ENCODE results near the gene MYL7. TPM values are rescaled to one million over a fixed set of nuclear protein-coding genes. Genes with fewer than 3 reads are reported as not detected.

Gene MYL7
- total and polyA plus RNA-seq, 10 donors, result 0.22 to 1.6 TPM; not detected in 8

- DNase-seq, result no peak
- no peak for TF ChIP-seq CTCF (IDR thresholded peaks at IDR 0.05 in 8 of 11, conservative IDR thresholded peaks at IDR 0.05 in 3 of 11)
- TF ChIP-seq POLR2A (IDR thresholded peaks at IDR 0.05), result no peak
- no peak for TF ChIP-seq POLR2AphosphoS5 (IDR thresholded peaks at IDR 0.05)
- intact Hi-C loops (cut with DNase I; ENCODE audit: low total_unique reads), result no loop called here
- H3K9me3 ChIP-seq, result peaks cover 0 to 15% (median 9%) of the 10 kb centered on the region in 8 donors
- no peaks in the 10 kb centered on the region for H3K4me1 ChIP-seq
- H3K27me3 ChIP-seq (replicated peaks in 1 of 7), result peaks cover 0 to 4% (median 0%) of the 10 kb centered on the region in 7 donors
- H3K4me3 ChIP-seq, result no peak overlapping the region
- WGBS, 5 donors, result 86 to 98% (median 93%) methylated on average over 2 of the region's 2 CpGs
- no peaks in the 10 kb centered on the region for H3K36me3 ChIP-seq
- H3K27ac ChIP-seq, result no peak overlapping the region
Measured at GRCh38 chr7:44184873-44185446, 43.8 kb upstream of the MYL7 start.

DNA sequence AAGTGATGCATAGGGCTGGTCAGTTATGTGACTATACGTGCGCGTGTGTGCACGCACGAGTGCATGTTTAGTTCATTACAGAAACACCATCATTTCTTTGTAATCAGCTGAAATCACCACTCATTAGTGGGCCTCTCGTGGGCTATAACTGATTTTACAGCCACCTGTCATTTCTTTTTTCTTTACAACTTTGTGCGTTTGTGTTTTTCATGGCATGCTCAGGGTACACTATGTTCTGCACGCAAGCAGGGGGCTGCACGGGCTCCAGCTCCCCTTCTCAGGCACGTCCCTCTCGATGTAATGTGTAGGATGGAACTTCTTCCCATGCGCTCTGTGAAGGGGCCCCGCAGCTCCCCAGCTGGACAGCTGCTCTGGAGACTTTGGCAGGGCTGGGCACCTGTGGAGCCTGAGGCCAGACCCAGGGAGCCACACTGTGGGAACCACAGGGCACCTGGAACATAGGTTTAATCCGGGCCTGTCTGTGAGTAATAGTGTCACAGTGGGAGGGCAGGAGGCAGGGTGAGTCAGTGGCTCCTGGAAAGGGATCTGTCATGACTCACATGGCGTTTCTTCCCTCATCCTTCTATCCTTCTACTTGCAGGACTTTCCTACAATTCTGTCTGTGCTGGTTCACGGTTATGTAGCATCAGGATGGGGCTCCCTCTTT is 43.2 kb upstream of the MYL7 start:
- 77 to 88% (median 83%) methylated on average over 16 of the region's 16 CpGs for WGBS, 5 donors
- no peaks in the 10 kb centered on the region for H3K4me1 ChIP-seq
- peaks cover 0 to 15% (median 9%) of the 10 kb centered on the region in 8 donors for H3K9me3 ChIP-seq
- intact Hi-C loops (cut with DNase I; ENCODE audit: low total_unique reads), result no loop called here
- H3K4me3 ChIP-seq, result no peak overlapping the region
- no peak for TF ChIP-seq POLR2A (IDR thresholded peaks at IDR 0.05)
- TF ChIP-seq CTCF (IDR thresholded peaks at IDR 0.05 in 8 of 11, conservative IDR thresholded peaks at IDR 0.05 in 3 of 11), result no peak
- no peak for TF ChIP-seq POLR2AphosphoS5 (IDR thresholded peaks at IDR 0.05)
- DNase-seq, result no peak
- H3K36me3 ChIP-seq, result no peaks in the 10 kb centered on the region
- no peak overlapping the region for H3K27ac ChIP-seq
- peaks cover 0 to 2% (median 0%) of the 10 kb centered on the region in 7 donors for H3K27me3 ChIP-seq (replicated peaks in 1 of 7)

- no peak overlapping the region for H3K4me3 ChIP-seq
- H3K27me3 ChIP-seq (replicated peaks in 1 of 7), result no peaks in the 10 kb centered on the region
- no peak overlapping the region for H3K27ac ChIP-seq
- H3K4me1 ChIP-seq, result no peaks in the 10 kb centered on the region
- no peaks in the 10 kb centered on the region for H3K36me3 ChIP-seq
- H3K9me3 ChIP-seq, result peaks cover 0 to 15% (median 9%) of the 10 kb centered on the region in 8 donors
- no peak for TF ChIP-seq POLR2A (IDR thresholded peaks at IDR 0.05)
- no peak for TF ChIP-seq POLR2AphosphoS5 (IDR thresholded peaks at IDR 0.05)
- no peak for TF ChIP-seq CTCF (IDR thresholded peaks at IDR 0.05 in 8 of 11, conservative IDR thresholded peaks at IDR 0.05 in 3 of 11)
- intact Hi-C loops (cut with DNase I; ENCODE audit: low total_unique reads), result no loop called here
- DNase-seq, result no peak
- WGBS, 5 donors, result 46 to 79% (median 61%) methylated on average over 2 of the region's 2 CpGs
Measured at GRCh38 chr7:44183386-44183785, 42.3 kb upstream of the MYL7 start.

DNA sequence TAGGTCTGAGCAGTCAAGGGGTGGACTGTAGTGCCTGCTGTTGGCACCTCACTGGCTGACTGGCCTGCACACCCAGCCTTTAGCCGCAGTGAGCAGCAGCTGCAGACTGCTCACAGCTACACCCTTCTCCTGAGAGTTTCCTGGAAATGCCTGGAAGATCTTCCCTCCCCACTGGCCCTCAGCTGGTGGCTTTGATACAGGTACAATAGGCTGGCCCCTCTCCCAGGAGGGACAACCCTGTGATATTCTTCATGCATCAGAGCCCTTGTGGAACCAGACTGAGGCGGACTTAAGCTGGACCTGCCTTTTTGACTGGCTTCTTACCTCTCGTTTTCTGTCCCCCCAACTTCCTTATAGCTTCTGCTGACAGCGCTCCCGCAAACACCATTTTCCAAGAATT is 41.7 kb upstream of the MYL7 start:
- intact Hi-C loops (cut with DNase I; ENCODE audit: low total_unique reads), result no loop called here
- TF ChIP-seq POLR2A (IDR thresholded peaks at IDR 0.05) (no peak), CTCF (IDR thresholded peaks at IDR 0.05 in 8 of 11, conservative IDR thresholded peaks at IDR 0.05 in 3 of 11) (no peak), POLR2AphosphoS5 (IDR thresholded peaks at IDR 0.05) (no peak)
- DNase-seq, result no peak

More for the DNA sequence above, 41.7 kb upstream of the MYL7 start:
- H3K36me3 ChIP-seq, result no peaks in the 10 kb centered on the region
- H3K4me3 ChIP-seq, result no peak overlapping the region
- H3K27me3 ChIP-seq (replicated peaks in 1 of 7), result peaks cover 0 to 3% (median 0%) of the 10 kb centered on the region in 7 donors
- no peaks in the 10 kb centered on the region for H3K4me1 ChIP-seq
- H3K27ac ChIP-seq, result no peak overlapping the region
- 76 to 91% (median 85%) methylated on average over 5 of the region's 5 CpGs for WGBS, 5 donors
- peaks cover 0 to 15% (median 9%) of the 10 kb centered on the region in 8 donors for H3K9me3 ChIP-seq

All from spleen (tissue), 11 donors.